Neural cell (in vitro differentiated cells): ENCODE measurements around the gene ACTN2. TPM values are rescaled to one million over a fixed set of nuclear protein-coding genes. Genes with fewer than 3 reads are reported as not detected.

Source experiments
- H2AFZ ChIP-seq: fragments of 200-600, 300-800 bp; sonication (generic), shearing (Covaris generic); 2 replicates; pipeline ENCODE4 v1.6.0; 2014; ENCODE audit warnings: low read depth, mild to moderate bottlenecking, antibody characterized with exemption, low read length, moderate library complexity
- H3F3A ChIP-seq: fragments of 200-600 bp; shearing (Covaris generic); 2 replicates; pipeline ENCODE4 v1.6.1; 2016; ENCODE audit warnings: mild to moderate bottlenecking, moderate library complexity, mixed read lengths, antibody characterized with exemption, low read length; ENCODE audit not compliant: insufficient read depth, poor library complexity, severe bottlenecking
- H3K27ac ChIP-seq: fragments of 200-600, 300-800 bp; sonication (generic), shearing (Covaris generic); 2 replicates; pipeline ENCODE4 v1.5.1; 2014; ENCODE audit warnings: mild to moderate bottlenecking, low read length, moderate library complexity
- H3K27me3 ChIP-seq: fragments of 300-800, 200-600 bp; sonication (generic), shearing (Covaris generic); 2 replicates; pipeline ENCODE4 v1.6.0; 2014; ENCODE audit warnings: mild to moderate bottlenecking, low read depth, low read length, moderate library complexity; ENCODE audit not compliant: insufficient read depth
- H3K36me3 ChIP-seq: fragments of 300-800, 200-600 bp; sonication (generic), shearing (Covaris generic); 2 replicates; pipeline ENCODE4 v1.5.1; 2014; ENCODE audit warnings: mild to moderate bottlenecking, antibody characterized with exemption, low read length, moderate library complexity; ENCODE audit not compliant: insufficient read depth
- H3K4me2 ChIP-seq: fragments of 300-800, 200-600 bp; sonication (generic), shearing (Covaris generic); 2 replicates; pipeline ENCODE4 v1.6.0; 2014; ENCODE audit warnings: mild to moderate bottlenecking, low read length
- H3K4me3 ChIP-seq: fragments of 300-800, 200-600 bp; sonication (generic), shearing (Covaris generic); 2 replicates; pipeline ENCODE4 v1.5.1; 2014; ENCODE audit warnings: mild to moderate bottlenecking, low read length, moderate library complexity
- H3K79me2 ChIP-seq: fragments of 200-600 bp; shearing (Covaris generic); replicated peaks from 2 replicates; pipeline ENCODE4 v1.6.0; 2014; ENCODE audit warnings: mild to moderate bottlenecking, low read length, moderate library complexity; ENCODE audit not compliant: insufficient read depth
- H3K9ac ChIP-seq: fragments of 300-800, 200-600 bp; sonication (generic), shearing (Covaris generic); 2 replicates; pipeline ENCODE4 v1.6.1; 2016; ENCODE audit warnings: mild to moderate bottlenecking, low read length, mixed read lengths
- H3K9me2 ChIP-seq: fragments of 200-600 bp; shearing (Covaris generic); 2 replicates; pipeline ENCODE4 v1.6.1; 2016; ENCODE audit warnings: mild to moderate bottlenecking, low read length, mixed read lengths; ENCODE audit not compliant: insufficient read depth
- H3K9me3 ChIP-seq: fragments of 200-600, 300-800 bp; sonication (generic), shearing (Covaris generic); 2 replicates; pipeline ENCODE4 v1.6.1; 2016; ENCODE audit warnings: mild to moderate bottlenecking, mixed run types, low read length, moderate library complexity, mixed read lengths
- H4K20me1 ChIP-seq: fragments of 200-600 bp; shearing (Covaris generic); 2 replicates; pipeline ENCODE4 v1.6.1; 2016; ENCODE audit warnings: mild to moderate bottlenecking, mixed run types; ENCODE audit not compliant: insufficient read depth
- CTCF ChIP-seq: fragments of 450-650 bp; IDR thresholded peaks from 2 replicates; pipeline ENCODE4 v1.5.1; 2014; ENCODE audit warnings: antibody characterized with exemption, mild to moderate bottlenecking, moderate library complexity; ENCODE audit not compliant: poor library complexity, severe bottlenecking
- EP300 ChIP-seq: fragments of 450-650 bp; conservative IDR thresholded peaks from 2 replicates; pipeline ENCODE4 v1.6.1; 2014; ENCODE audit warnings: antibody characterized with exemption, mild to moderate bottlenecking, moderate library complexity; ENCODE audit not compliant: poor library complexity, severe bottlenecking
- EZH2 ChIP-seq: fragments of 200-600, 300-800 bp; shearing (Covaris generic), sonication (generic); IDR thresholded peaks from 2 replicates; pipeline ENCODE4 v1.6.1; 2014; ENCODE audit warnings: antibody characterized with exemption, low read length, borderline replicate concordance, mild to moderate bottlenecking; ENCODE audit not compliant: insufficient read depth, poor library complexity, severe bottlenecking
- MXI1 ChIP-seq: fragments of 450-650 bp; conservative IDR thresholded peaks from 2 replicates; pipeline ENCODE4 v1.6.1; 2014; ENCODE audit warnings: antibody characterized with exemption, mild to moderate bottlenecking; ENCODE audit not compliant: poor library complexity, severe bottlenecking
- POLR2AphosphoS5 ChIP-seq: IDR thresholded peaks from 2 replicates; pipeline ENCODE4 v1.6.1; 2012
- RAD21 ChIP-seq: fragments of 450-650 bp; conservative IDR thresholded peaks from 2 replicates; pipeline ENCODE4 v1.6.1; 2014; ENCODE audit warnings: antibody characterized with exemption, mild to moderate bottlenecking, moderate library complexity
- REST ChIP-seq: IDR thresholded peaks from 2 replicates; pipeline ENCODE4 v1.6.1; 2012; ENCODE audit warnings: borderline replicate concordance
- SMC3 ChIP-seq: fragments of 450-650 bp; conservative IDR thresholded peaks from 2 replicates; pipeline ENCODE4 v1.6.1; 2014; ENCODE audit warnings: antibody characterized with exemption, mild to moderate bottlenecking, moderate library complexity; ENCODE audit not compliant: poor library complexity
- TAF1 ChIP-seq: IDR thresholded peaks from 2 replicates; pipeline ENCODE4 v1.6.1; 2012; ENCODE audit warnings: low read depth
- polyA plus RNA-seq: library from polyadenylated mRNA; depleted of rRNA; stranded (reverse); fragments of >200 nt; gene quantifications from 2 replicates; pipeline ENCODE4 v1.2.3, GENCODE V29; 2014

The ACTN2 gene
- polyA plus RNA-seq, 1 donor from 2014 or later: 6.1 TPM

- Histone ChIP-seq H3F3A (no peaks in the 10 kb centered on the region), H2AFZ (no peak overlapping the region), H3K9me2 (no peaks in the 10 kb centered on the region), H3K9me3 (no peaks in the 10 kb centered on the region), H3K27me3 (no peaks in the 10 kb centered on the region), H3K36me3 (no peaks in the 10 kb centered on the region), H4K20me1 (no peaks in the 10 kb centered on the region), H3K79me2 (no peaks in the 10 kb centered on the region), H3K4me2 (no peak overlapping the region), H3K27ac (no peak overlapping the region), H3K9ac (no peak overlapping the region), H3K4me3 (no peak overlapping the region)
- no peak for TF ChIP-seq MXI1
- TF ChIP-seq SMC3: no peak
- no peak for TF ChIP-seq EZH2
- TF ChIP-seq TAF1: no peak
- TF ChIP-seq EP300: no peak
- TF ChIP-seq REST: no peak
- TF ChIP-seq CTCF: no peak
- TF ChIP-seq RAD21: no peak
- no peak for TF ChIP-seq POLR2AphosphoS5
Measured at GRCh38 chr1:236718328-236718727, 32.0 kb downstream of the ACTN2 start.

- H3K36me3 ChIP-seq: no peaks in the 10 kb centered on the region
- no peak for TF ChIP-seq REST
- TF ChIP-seq CTCF: no peak
- no peak for TF ChIP-seq SMC3
- TF ChIP-seq EP300: no peak
- TF ChIP-seq MXI1: no peak
- TF ChIP-seq EZH2: no peak
- no peak for TF ChIP-seq RAD21
- no peak for TF ChIP-seq TAF1
- TF ChIP-seq POLR2AphosphoS5: no peak
- H3K9me3 ChIP-seq: no peaks in the 10 kb centered on the region
- H3K79me2 ChIP-seq: no peaks in the 10 kb centered on the region
- H4K20me1 ChIP-seq: no peaks in the 10 kb centered on the region
- H3K4me3 ChIP-seq: no peak overlapping the region
- H3K9ac ChIP-seq: no peak overlapping the region
- no peak overlapping the region for H3K27ac ChIP-seq
- no peaks in the 10 kb centered on the region for H3K9me2 ChIP-seq
- no peaks in the 10 kb centered on the region for H3K27me3 ChIP-seq
- H3F3A ChIP-seq: no peaks in the 10 kb centered on the region
- H3K4me2 ChIP-seq: no peak overlapping the region
- H2AFZ ChIP-seq: no peak overlapping the region
Measured at GRCh38 chr1:236720206-236720605, 33.9 kb downstream of the ACTN2 start.
